ENCODE results near the gene IDI1. TPM values are rescaled to one million over a fixed set of nuclear protein-coding genes. Genes with fewer than 3 reads are reported as not detected.

Gene IDI1
- total and polyA plus RNA-seq, 2 of the 13 experiments (the other 11 are each of a cell fraction or from before 2014, with no cell fraction given), result 44.4 to 145 TPM

GRCh38 chr10:1048732-1049424, at the start of gene IDI1 (continued):
- no peak for TF ChIP-seq REXO4 (CRISPR knock-in tag; IDR thresholded peaks at IDR 0.05; ENCODE audit: borderline replicate concordance)
- TF ChIP-seq MAX (IDR thresholded peaks at IDR 0.05), result peak; percentile 86
- no peak for TF ChIP-seq KAT7 (CRISPR knock-in tag; IDR thresholded peaks at IDR 0.05; ENCODE audit: borderline replicate concordance)
- TF ChIP-seq DZIP1 (CRISPR knock-in tag; IDR thresholded peaks at IDR 0.05), result 0 out of 2 replicates have a peak, but pooled peaks have one; percentile 15
- peak; percentile 76 for TF ChIP-seq ZNF414 (CRISPR knock-in tag; IDR thresholded peaks at IDR 0.05)
- TF ChIP-seq MEIS1 (CRISPR knock-in tag; IDR thresholded peaks at IDR 0.05; ENCODE audit: borderline replicate concordance), result peak; percentile 69; the same call in 1 of the 2 replicates
- TF ChIP-seq SMC3 (IDR thresholded peaks at IDR 0.05; ENCODE audit: low read length), result no peak
- TF ChIP-seq THRA (CRISPR knock-in tag; IDR thresholded peaks at IDR 0.05; ENCODE audit: borderline replicate concordance), result peak; percentile 29; the same call in 1 of the 2 replicates
- TF ChIP-seq ZBTB20 (CRISPR knock-in tag; IDR thresholded peaks at IDR 0.05; ENCODE audit: borderline replicate concordance, low read depth), result no peak
- TF ChIP-seq ZSCAN12 (CRISPR knock-in tag; IDR thresholded peaks at IDR 0.05), result 0 out of 2 replicates have a peak, but pooled peaks have one; percentile 47
- peak; percentile 56; the same call in 1 of the 2 replicates for TF ChIP-seq GFI1 (CRISPR knock-in tag; IDR thresholded peaks at IDR 0.05; ENCODE audit: borderline replicate concordance)
- TF ChIP-seq UBTF (CRISPR knock-in tag; IDR thresholded peaks at IDR 0.05), result peak; percentile 73; the same call in 1 of the 2 replicates
- no peak for TF ChIP-seq ZNF747 (CRISPR knock-in tag; IDR thresholded peaks at IDR 0.05; ENCODE audit: borderline replicate concordance)
- TF ChIP-seq MTA1 (CRISPR knock-in tag; IDR thresholded peaks at IDR 0.05; ENCODE audit: borderline replicate concordance), result peak; percentile 44; the same call in 1 of the 2 replicates
- peak; percentile 84 for TF ChIP-seq DMAP1 (CRISPR knock-in tag; IDR thresholded peaks at IDR 0.05)
- TF ChIP-seq NFE2L1 (CRISPR knock-in tag; IDR thresholded peaks at IDR 0.05; ENCODE audit: borderline replicate concordance), result no peak
- peak; percentile 86; the same call in 1 of the 2 replicates for TF ChIP-seq SNAPC2 (CRISPR knock-in tag; IDR thresholded peaks at IDR 0.05)
- TF ChIP-seq ZNF224 (CRISPR knock-in tag; IDR thresholded peaks at IDR 0.05), result no peak; the same call in 1 of the 2 replicates
- TF ChIP-seq NR2F6 (IDR thresholded peaks at IDR 0.05), result peak; percentile 55; the same call in 1 of the 2 replicates
- peak; percentile 64 for TF ChIP-seq NR2F6 (CRISPR knock-in tag; IDR thresholded peaks at IDR 0.05)
- TF ChIP-seq CBX5 (CRISPR knock-in tag; IDR thresholded peaks at IDR 0.05; ENCODE audit: borderline replicate concordance), result peak; percentile 12; the same call in 1 of the 2 replicates
- no peak for TF ChIP-seq EZH2 (conservative IDR thresholded peaks at IDR 0.05; ENCODE audit: low read depth, low read length)
